Endothelial cell of umbilical vein (primary cell): ENCODE results near the gene ATP6V1G2. TPM values are rescaled to one million over a fixed set of nuclear protein-coding genes. Genes with fewer than 3 reads are reported as not detected.
A peak's percentile ranks its signal among the peaks of the same experiment; 100 is the strongest.

Experiments used
- BruUV-seq: library from RNA; stranded (reverse); fragments of 400-500 nt; replicated peaks from 2 replicates; lab custom pipeline; 2021; lab: Mats Ljungman, UMichigan
- CTCF ChIA-PET: fragments of 300-600, 350-600 bp; sonication (Branson Sonifier 250); formaldehyde crosslinking; loops from one replicate; lab custom pipeline; 2021; ENCODE audit warnings: antibody characterized with exemption, inconsistent platforms; lab: Charles Lee
- POLR2A ChIA-PET: fragments of 300-600, 350-600 bp; sonication (Branson Sonifier 250); formaldehyde crosslinking; loops from one replicate; lab custom pipeline; 2021; ENCODE audit warnings: antibody characterized with exemption, inconsistent platforms; lab: Charles Lee
- DNase-seq: peaks from one replicate; pipeline ENCODE4 v3.0.0-alpha.2; 2011; ENCODE audit warnings: low read depth, low spot score
- FAIRE-seq: peaks from 2 replicates; lab custom pipeline; 2011; peaks lifted over from hg19 to GRCh38; lab: Jason Lieb, UNC
- H2AFZ ChIP-seq: 2 replicates; pipeline ENCODE4 v1.6.0; 2012; ENCODE audit warnings: low read depth, low read length, control low read depth, inconsistent platforms
- H3K27ac ChIP-seq: 2 replicates; pipeline ENCODE4 v1.5.1; 2011; ENCODE audit warnings: low read depth, mild to moderate bottlenecking, control low read depth, low read length, moderate library complexity; ENCODE audit not compliant: insufficient read depth
- H3K27me3 ChIP-seq, 2 experiments: 2 replicates each; pipeline versions ENCODE4 v1.6.0 to v1.6.1; 2011; ENCODE audit warnings: low read length in 2 of 2, mixed read lengths in 1 of 2; ENCODE audit not compliant: control insufficient read depth in 2 of 2, insufficient read depth in 2 of 2
- H3K36me3 ChIP-seq, 2 experiments: 2 replicates in 1 of 2; 3 replicates in 1 of 2; pipeline ENCODE4 v1.5.1; 2011; ENCODE audit warnings: low read length in 2 of 2, mild to moderate bottlenecking in 1 of 2, moderate library complexity in 1 of 2; ENCODE audit not compliant: control insufficient read depth in 2 of 2, insufficient read depth in 2 of 2; ENCODE audit errors: extremely low read depth in 1 of 2
- H3K4me1 ChIP-seq: 3 replicates; pipeline ENCODE4 v1.5.1; 2011; ENCODE audit warnings: mild to moderate bottlenecking, low read length; ENCODE audit not compliant: control insufficient read depth, insufficient read depth; ENCODE audit errors: extremely low read depth
- H3K4me2 ChIP-seq: 2 replicates; pipeline ENCODE4 v1.6.1; 2011; ENCODE audit warnings: low read length, control low read depth, mixed read lengths; ENCODE audit not compliant: insufficient read depth
- H3K4me3 ChIP-seq, 3 experiments: fragments of 200-600 bp in 1 of 3; sonication (generic), shearing (Covaris generic) in 1 of 3; replicated peaks in 1 of 3; 2 replicates each; pipeline ENCODE4 v1.5.1; 2011 to 2016; ENCODE audit warnings: control low read depth in 3 of 3, low read length in 3 of 3, mild to moderate bottlenecking in 2 of 3, inconsistent platforms in 1 of 3, low read depth in 1 of 3, moderate library complexity in 1 of 3; ENCODE audit not compliant: insufficient read depth in 1 of 3
- H3K79me2 ChIP-seq: 2 replicates; pipeline ENCODE4 v1.6.0; 2012; ENCODE audit warnings: low read length, inconsistent platforms; ENCODE audit not compliant: control insufficient read depth, insufficient read depth
- H3K9ac ChIP-seq: replicated peaks from 2 replicates; pipeline ENCODE3; 2011; ENCODE audit warnings: low read length, control low read depth; ENCODE audit not compliant: insufficient read depth; ENCODE audit errors: extremely low read depth
- H3K9me1 ChIP-seq: replicated peaks from 3 replicates; pipeline ENCODE4 v1.6.0; 2011; ENCODE audit warnings: mild to moderate bottlenecking, low read length; ENCODE audit not compliant: control insufficient read depth, insufficient read depth; ENCODE audit errors: extremely low read depth
- H3K9me3 ChIP-seq: replicated peaks from 2 replicates; pipeline ENCODE4 v1.5.1; 2012; ENCODE audit warnings: low read length, inconsistent platforms; ENCODE audit not compliant: control insufficient read depth, insufficient read depth
- H4K20me1 ChIP-seq: replicated peaks from 2 replicates; pipeline ENCODE3; 2011; ENCODE audit warnings: mild to moderate bottlenecking, low read length; ENCODE audit not compliant: control insufficient read depth, insufficient read depth; ENCODE audit errors: extremely low read depth
- CTCF ChIP-seq, 2 donors: IDR thresholded peaks; 1 replicate in 1 of 2; 2 replicates in 1 of 2; pipeline ENCODE4 v1.5.1; 2011; ENCODE audit warnings: low read length in 2 of 2, mild to moderate bottlenecking in 2 of 2, moderate library complexity in 2 of 2, control low read depth in 1 of 2, inconsistent platforms in 1 of 2, low read depth in 1 of 2; ENCODE audit not compliant: insufficient read depth in 1 of 2; ENCODE audit errors: extremely low read depth in 1 of 2
- EZH2 ChIP-seq: IDR thresholded peaks from 2 replicates; pipeline ENCODE4 v1.6.1; 2012; ENCODE audit warnings: borderline replicate concordance, low read depth, mild to moderate bottlenecking, moderate library complexity, low read length, inconsistent platforms; ENCODE audit not compliant: severe bottlenecking
- FOS ChIP-seq: IDR thresholded peaks from 2 replicates; pipeline ENCODE4 v1.6.1; 2011; ENCODE audit warnings: mild to moderate bottlenecking, low read length, moderate library complexity, borderline replicate concordance; ENCODE audit not compliant: insufficient read depth
- GATA2 ChIP-seq: IDR thresholded peaks from 2 replicates; pipeline ENCODE4 v1.7.0; 2011; ENCODE audit warnings: low read depth, mild to moderate bottlenecking, moderate library complexity, mixed read lengths, low read length; ENCODE audit not compliant: insufficient read length, insufficient read depth
- JUN ChIP-seq: IDR thresholded peaks from 2 replicates; pipeline ENCODE4 v1.6.1; 2011; ENCODE audit warnings: borderline replicate concordance, low read depth; ENCODE audit not compliant: insufficient read length, insufficient read depth
- MAX ChIP-seq: IDR thresholded peaks from 2 replicates; pipeline ENCODE4 v1.6.1; 2011; ENCODE audit not compliant: insufficient read depth, insufficient read length
- MYC ChIP-seq: IDR thresholded peaks from one replicate; pipeline ENCODE4 v1.6.1; 2011; ENCODE audit warnings: mild to moderate bottlenecking, low read depth, low read length
- POLR2A ChIP-seq: IDR thresholded peaks from 2 replicates; pipeline ENCODE4 v1.6.1; 2012; ENCODE audit warnings: low read depth, mild to moderate bottlenecking, control low read depth, low read length
- POLR2AphosphoS5 ChIP-seq: IDR thresholded peaks from 2 replicates; pipeline ENCODE4 v1.6.1; 2012; ENCODE audit warnings: low read depth, mild to moderate bottlenecking, control low read depth, low read length, moderate library complexity; ENCODE audit not compliant: insufficient read depth
- dilution Hi-C: fragments of 300-500 bp; cut with MboI; formaldehyde crosslinking; loops from one replicate; pipeline ENCODE4 v1.15.0; 2019; ENCODE audit warnings: low sequenced_read_pairs; ENCODE audit not compliant: extremely low pct_ligation_motif_present
- intact Hi-C: fragments of 100-400 bp; cut with micrococcal nuclease; formaldehyde crosslinking; loops from one replicate; pipeline ENCODE4 v1.10.0; 2022
- polyA plus RNA-seq, 4 experiments: library from polyadenylated mRNA; depleted of rRNA in 3 of 4; stranded (reverse) in 3 of 4; unstranded in 1 of 4; fragments of >200 nt; gene quantifications; 2 replicates each; pipeline versions ENCODE4 v1.2.1 to v1.2.3, GENCODE V29; 2011 to 2012; ENCODE audit warnings: missing spikeins in 1 of 4
- total RNA-seq: library from RNA; stranded (reverse); gene quantifications from 2 replicates; pipeline ENCODE4 v1.2.3, GENCODE V29; 2021

Gene ATP6V1G2
- total and polyA plus RNA-seq, 2 donors (not counting 3 experiments of a cell fraction or from before 2014, with no cell fraction given) = 0.70 to 0.84 TPM

- TF ChIP-seq MYC (no peak), POLR2A (peak; percentile 31), FOS (no peak), JUN (no peak), POLR2AphosphoS5 (peak; percentile 15)
- BruUV-seq = no TSS peak
- Histone ChIP-seq H3K9me3 (no peaks in the 10 kb centered on the region), H3K27me3 (no peaks in the 10 kb centered on the region), H2AFZ (no peak within 1 kb of the TSS), H3K9ac (no peak within 1 kb of the TSS), H4K20me1 (no peaks in the 10 kb centered on the region), H3K79me2 (peaks cover 9% of the 10 kb centered on the region), H3K4me1 (peaks cover 24% of the 10 kb centered on the region), H3K4me3 (no peak within 1 kb of the TSS), H3K36me3 (peaks cover 16 to 28% of the 10 kb centered on the region in 2 experiments), H3K9me1 (no peaks in the 10 kb centered on the region), H3K4me2 (no peak within 1 kb of the TSS), H3K27ac (no peak within 1 kb of the TSS)
- FAIRE-seq (no peak), DNase-seq (no peak)
- CTCF ChIA-PET = interaction anchor here (1.1 to 5.4 kb wide), 2 partner anchors 12 to 35 kb away, joined by 3 to 29 read pairs; no protein-coding TSS in a partner anchor
- intact Hi-C loops = no loop called here
- dilution Hi-C loops = no loop called here
- POLR2A ChIA-PET = interaction anchor here (0.8 to 1.8 kb wide), 2 partner anchors 10 to 12 kb away, joined by 3 to 4 read pairs; no protein-coding TSS in a partner anchor
Observed at GRCh38 chr6:31528821-31529328, 17.5 kb downstream of the ATP6V1G2 start, which contains the start of gene MCCD1. Gene MCCD1 (plus strand): TSS chr6:31528962. CDS start chr6:31529015, 53 bp downstream.

GRCh38 chr6:31528307-31528777 is 18.1 kb downstream of the ATP6V1G2 start:
- Histone ChIP-seq H2AFZ (no peak overlapping the region), H3K4me1 (peaks cover 24% of the 10 kb centered on the region), H3K9me1 (no peaks in the 10 kb centered on the region), H4K20me1 (no peaks in the 10 kb centered on the region), H3K4me3 (no peak overlapping the region), H3K9me3 (no peaks in the 10 kb centered on the region), H3K9ac (no peak overlapping the region), H3K79me2 (peaks cover 7% of the 10 kb centered on the region), H3K4me2 (no peak overlapping the region), H3K36me3 (peaks cover 14 to 24% of the 10 kb centered on the region in 2 experiments), H3K27ac (no peak overlapping the region), H3K27me3 (no peaks in the 10 kb centered on the region)
- no peak for TF ChIP-seq JUN
- TF ChIP-seq MAX = no peak
- TF ChIP-seq CTCF (IDR thresholded peaks at IDR 0.05; ENCODE audit: extremely low read depth in 1 of 2, insufficient read depth in 1 of 2, low read depth in 1 of 2, low read length in 2 of 2) = no peak
- no peak for TF ChIP-seq EZH2
- no peak for TF ChIP-seq GATA2
- TF ChIP-seq MYC = no peak
- no TSS peak for BruUV-seq
- no peak for FAIRE-seq
- ChIA-PET POLR2A (interaction anchor here (0.8 to 1.8 kb wide), 2 partner anchors 10 to 13 kb away, joined by 3 to 4 read pairs; no protein-coding TSS in a partner anchor), CTCF (interaction anchor here (0.6 to 5.4 kb wide), 3 partner anchors 34 to 370 kb away, joined by 3 to 29 read pairs (median 4); no protein-coding TSS in a partner anchor)
- dilution Hi-C loops = no loop called here
- DNase-seq = no peak
- intact Hi-C loops = no loop called here
